GM12865 (cell line): ENCODE results near the gene BCKDHB.

ENCODE experiments used
- DNase-seq: peaks from one replicate; pipeline ENCODE4 v3.0.0; 2010; ENCODE audit warnings: low read depth
- H3K4me3 ChIP-seq: 2 replicates; pipeline ENCODE4 v1.5.1; 2011; ENCODE audit warnings: mild to moderate bottlenecking, low read depth, low read length, control low read depth
- CTCF ChIP-seq: IDR thresholded peaks from 2 replicates; pipeline ENCODE4 v1.5.1; 2011; ENCODE audit warnings: low read length, control low read depth, low read depth, inconsistent platforms; ENCODE audit not compliant: insufficient read depth; ENCODE audit errors: missing control alignments

The BCKDHB gene

GRCh38 chr6:80165819-80166218, 59.3 kb downstream of the BCKDHB start:
- DNase-seq: no peak
- no peak for TF ChIP-seq CTCF

GRCh38 chr6:80170433-80170832, 64.0 kb downstream of the BCKDHB start:
- H3K4me3 ChIP-seq: no peak overlapping the region
- DNase-seq: no peak
- no peak for TF ChIP-seq CTCF

More at GRCh38 chr6:80165819-80166218, 59.3 kb downstream of the BCKDHB start:
- no peak overlapping the region for H3K4me3 ChIP-seq

- DNase-seq: no peak
- no peak for TF ChIP-seq CTCF
- no peak overlapping the region for H3K4me3 ChIP-seq
Measured at GRCh38 chr6:80173411-80173810, 66.9 kb downstream of the BCKDHB start.

GRCh38 chr6:80174900-80175572, 68.6 kb downstream of the BCKDHB start:
- DNase-seq: no peak

GRCh38 chr6:80179695-80180094, 73.2 kb downstream of the BCKDHB start:
- no peak overlapping the region for H3K4me3 ChIP-seq
- no peak for DNase-seq
- no peak for TF ChIP-seq CTCF

More at GRCh38 chr6:80174900-80175572, 68.6 kb downstream of the BCKDHB start:
- TF ChIP-seq CTCF: no peak
- H3K4me3 ChIP-seq: no peak overlapping the region

- H3K4me3 ChIP-seq: no peak overlapping the region
- DNase-seq: peak; percentile 26
Measured at GRCh38 chr6:80181352-80182081, 75.0 kb downstream of the BCKDHB start.

More at GRCh38 chr6:80181352-80182081, 75.0 kb downstream of the BCKDHB start:
- TF ChIP-seq CTCF: no peak
